Fibroblast of skin of right biceps (primary cell): ENCODE data around the gene SEC14L3.

ENCODE experiments used
- DNase-seq: peaks from one replicate; pipeline ENCODE4 v3.0.0-alpha.2; 2013

The SEC14L3 gene

GRCh38 chr22:30421695-30422480 lies 49.9 kb downstream of the SEC14L3 start:
- DNase-seq, result no peak

- DNase-seq, result peak; percentile 88
These were observed 51.3 kb downstream of the SEC14L3 start for GRCh38 chr22:30420347-30421125.

GRCh38 chr22:30416837-30417236 lies 55.0 kb downstream of the SEC14L3 start:
- no peak for DNase-seq

- no peak for DNase-seq
These were observed 55.4 kb downstream of the SEC14L3 start for GRCh38 chr22:30416403-30416802.

GRCh38 chr22:30414525-30415047 lies 57.2 kb downstream of the SEC14L3 start:
- DNase-seq, result no peak

GRCh38 chr22:30413745-30414524 lies 57.9 kb downstream of the SEC14L3 start:
- no peak for DNase-seq

- no peak for DNase-seq
These were observed 58.8 kb downstream of the SEC14L3 start for GRCh38 chr22:30413001-30413400.

GRCh38 chr22:30411780-30412179 lies 60.0 kb downstream of the SEC14L3 start:
- DNase-seq, result no peak
